Measurements from ENCODE around the gene TBXA2R.

- TF ChIP-seq ZNF274 (IDR thresholded peaks at IDR 0.05; ENCODE audit: low read depth, low read length), result no peak
- no peak for TF ChIP-seq YY1 (IDR thresholded peaks at IDR 0.05; ENCODE audit: insufficient read depth, insufficient read length)
- no peak for TF ChIP-seq SUZ12 (IDR thresholded peaks at IDR 0.05; ENCODE audit: extremely low read depth, insufficient read depth, insufficient read length)
Measured at GRCh38 chr19:3578390-3578789, 28.3 kb downstream of the TBXA2R start.

All from NT2/D1 (cell line).